HT1080 (cell line): ENCODE measurements around the gene C14orf93. TPM values are rescaled to one million over a fixed set of nuclear protein-coding genes. Genes with fewer than 3 reads are reported as not detected.
A peak's percentile ranks its signal among the peaks of the same experiment; 100 is the strongest.
"Not testable (repeated sequence)": the region's sequence is repeated elsewhere in the genome, so short reads cannot be mapped to it uniquely, and the experiment has no call there.

Experiments used
- DNase-seq: peaks from one replicate; pipeline ENCODE4 v3.0.0-alpha.2; 2015; ENCODE audit warnings: low read depth
- total RNA-seq: library from RNA; depleted of rRNA; stranded (reverse); fragments of >200 nt; shearing (Covaris generic); gene quantifications from 2 replicates; pipeline ENCODE4 v1.2.3, GENCODE V29; 2014; rRNA removed

Gene C14orf93
- total RNA-seq, 1 experiment from 2014 or later, result 7.4 TPM

- no peak for DNase-seq
These were observed 32.6 kb downstream of the C14orf93 start for GRCh38 chr14:22977434-22977683.

GRCh38 chr14:22976620-22977433 is 33.1 kb downstream of the C14orf93 start:
- DNase-seq, result peak; percentile 78

- DNase-seq, result peak; percentile 31
These were observed 35.2 kb downstream of the C14orf93 start for GRCh38 chr14:22974530-22975313.

- DNase-seq, result peak; percentile 69
These were observed 36.5 kb downstream of the C14orf93 start for GRCh38 chr14:22973217-22974032.

- no peak for DNase-seq
These were observed 37.5 kb downstream of the C14orf93 start for GRCh38 chr14:22972313-22972930.

GRCh38 chr14:22971152-22971551 is 38.8 kb downstream of the C14orf93 start:
- DNase-seq, result no peak

GRCh38 chr14:22966783-22967269 is 43.1 kb downstream of the C14orf93 start:
- no peak for DNase-seq

GRCh38 chr14:22965916-22966782 is 43.8 kb downstream of the C14orf93 start:
- DNase-seq, result not testable (repeated sequence)

- DNase-seq, result no peak
These were observed 47.8 kb downstream of the C14orf93 start for GRCh38 chr14:22962061-22962676.

GRCh38 chr14:22955702-22956569 is 54.0 kb downstream of the C14orf93 start:
- DNase-seq, result no peak

- DNase-seq, result no peak
These were observed 57.5 kb downstream of the C14orf93 start for GRCh38 chr14:22952418-22952817.

- DNase-seq, result not testable (repeated sequence)
These were observed 58.1 kb downstream of the C14orf93 start for GRCh38 chr14:22951795-22952194.

GRCh38 chr14:22945642-22946041 is 64.3 kb downstream of the C14orf93 start:
- no peak for DNase-seq

GRCh38 chr14:22939684-22940083 is 70.3 kb downstream of the C14orf93 start:
- peak; percentile 56 for DNase-seq

Other genes with a start within 250 kb of the C14orf93 start
- gene OXA1L, start 243.5 kb downstream of the C14orf93 start, total RNA-seq, result 150 and 207 TPM in 2 replicates
- gene SLC7A7, start 194.7 kb downstream of the C14orf93 start, total RNA-seq, result 1.1 and 2.0 TPM in 2 replicates
- 106 and 146 TPM in 2 replicates for gene MRPL52, start 180.3 kb downstream of the C14orf93 start, total RNA-seq
- gene MMP14, start 173.6 kb downstream of the C14orf93 start, total RNA-seq, result 480 and 530 TPM in 2 replicates
- gene LRP10, start 138.4 kb downstream of the C14orf93 start, total RNA-seq, result 65.5 and 86.0 TPM in 2 replicates
- not detected in 2 replicates for gene REM2, start 126.9 kb downstream of the C14orf93 start, total RNA-seq
- gene RBM23, start 91.0 kb downstream of the C14orf93 start, total RNA-seq, result 34.0 and 38.1 TPM in 2 replicates
- gene PRMT5, start 80.8 kb downstream of the C14orf93 start, total RNA-seq, result 127 TPM in 2 replicates
- gene HAUS4, start 53.1 kb downstream of the C14orf93 start, total RNA-seq, result 55.6 and 70.9 TPM in 2 replicates
- 89.2 and 89.8 TPM in 2 replicates for gene AJUBA, start 27.6 kb downstream of the C14orf93 start, total RNA-seq
- gene PSMB5, start 24.8 kb upstream of the C14orf93 start, total RNA-seq, result 335 and 366 TPM in 2 replicates
- gene PSMB11, start 32.1 kb upstream of the C14orf93 start, total RNA-seq, result 0.10 TPM in 1 of 2 replicates, not detected in the other
- 15.3 and 18.2 TPM in 2 replicates for gene CDH24, start 47.4 kb upstream of the C14orf93 start, total RNA-seq
- gene ACIN1, start 85.0 kb upstream of the C14orf93 start, total RNA-seq, result 78.0 and 89.7 TPM in 2 replicates
- 82.8 and 89.1 TPM in 2 replicates for gene C14orf119, start 85.4 kb upstream of the C14orf93 start, total RNA-seq
- gene CIROP, start 94.8 kb upstream of the C14orf93 start, total RNA-seq, result not detected in 2 replicates
- gene CEBPE, start 109.1 kb upstream of the C14orf93 start, total RNA-seq, result 0.13 TPM in 1 of 2 replicates, not detected in the other
- gene SLC7A8, start 173.5 kb upstream of the C14orf93 start, total RNA-seq, result 0.06 and 0.50 TPM in 2 replicates
- not detected in 2 replicates for gene RNF212B, start 227.8 kb upstream of the C14orf93 start, total RNA-seq